COR-L47 (cell line): ENCODE results near the gene SNTG2.

Experiments
- DNase-seq: peaks from one replicate; lab custom pipeline; 2025; lab: John Stamatoyannopoulos, UW

The SNTG2 gene

GRCh38 chr2:926896-927295, 23.8 kb upstream of the SNTG2 start:
- DNase-seq, result no peak

DNA sequence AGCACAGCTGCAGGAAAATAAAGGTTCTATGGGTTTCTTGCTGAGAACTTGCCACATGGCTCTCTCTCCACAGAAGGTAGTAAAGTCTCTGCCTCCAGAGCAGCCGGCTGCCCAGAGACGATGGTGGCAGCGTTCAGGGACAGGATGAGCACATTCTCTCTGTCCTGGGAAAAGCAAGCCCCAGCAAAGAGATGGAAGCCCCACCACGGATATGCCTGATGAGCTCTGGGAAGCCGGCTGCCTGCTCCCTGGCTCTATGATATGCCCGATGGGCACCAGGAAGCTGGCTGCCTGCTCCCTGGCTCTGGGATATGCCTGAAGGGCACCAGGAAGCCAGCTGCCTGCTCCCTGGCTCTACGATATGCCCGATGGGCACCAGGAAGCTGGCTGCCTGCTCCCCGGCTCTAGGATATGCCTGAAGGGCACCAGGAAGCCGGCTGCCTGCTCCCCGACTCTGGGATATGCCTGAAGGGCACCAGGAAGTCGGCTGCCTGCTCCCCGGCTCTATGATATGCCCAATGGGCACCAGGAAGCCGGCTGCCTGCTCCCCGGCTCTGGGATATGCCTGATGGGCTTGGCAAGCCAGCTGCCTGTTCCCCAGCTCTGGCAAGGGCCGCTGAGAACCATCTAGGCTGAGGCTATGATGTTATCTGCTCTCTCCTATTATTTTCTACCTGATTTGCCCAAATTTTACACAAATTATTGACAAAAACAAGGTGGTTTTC, 21.5 kb upstream of the SNTG2 start:
- no peak for DNase-seq

- DNase-seq, result no peak
Observed at GRCh38 chr2:929925-930324, 20.7 kb upstream of the SNTG2 start.

DNA sequence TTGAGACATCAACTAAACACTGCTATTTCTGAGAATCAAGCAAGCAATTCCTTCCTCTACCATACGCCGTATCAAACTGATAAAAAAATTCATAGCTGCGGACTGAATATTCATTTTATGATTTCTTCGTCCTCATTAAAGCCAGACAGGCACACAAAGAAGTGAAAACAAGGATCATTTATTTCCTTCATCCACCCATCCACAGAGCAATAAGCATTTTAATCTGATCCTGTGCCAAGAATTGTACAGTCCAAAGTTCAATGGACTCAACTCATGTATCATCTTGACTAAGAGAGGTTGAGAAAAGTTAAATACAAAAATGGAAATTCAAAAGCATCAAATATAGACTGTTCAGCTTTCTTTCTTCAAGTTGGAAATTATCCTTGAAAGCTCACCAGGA, 19.7 kb upstream of the SNTG2 start:
- no peak for DNase-seq

- DNase-seq, result no peak
Observed at GRCh38 chr2:932320-933115, 18.1 kb upstream of the SNTG2 start.

GRCh38 chr2:933734-934295, 16.8 kb upstream of the SNTG2 start:
- DNase-seq, result no peak

DNA sequence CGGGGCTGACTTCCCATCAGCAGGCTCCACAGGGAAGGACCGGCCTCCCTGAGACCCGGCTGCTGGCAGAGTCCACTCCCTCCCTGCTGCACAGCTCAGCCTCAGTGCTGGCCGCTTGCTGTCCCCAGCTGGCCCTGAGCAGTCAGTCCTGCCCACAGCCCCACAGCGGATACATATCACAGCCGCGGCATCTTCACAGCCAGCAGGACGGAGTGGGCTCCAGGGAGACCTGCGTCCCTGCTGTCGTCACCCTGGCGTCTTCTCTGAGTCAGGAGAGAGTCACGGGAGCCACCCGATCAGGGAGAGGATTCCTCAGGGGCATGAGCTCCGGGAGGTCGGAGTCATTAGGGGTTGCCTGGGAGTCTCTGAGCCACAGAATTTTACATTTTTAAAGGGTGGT, 13.1 kb upstream of the SNTG2 start:
- DNase-seq, result no peak

DNA sequence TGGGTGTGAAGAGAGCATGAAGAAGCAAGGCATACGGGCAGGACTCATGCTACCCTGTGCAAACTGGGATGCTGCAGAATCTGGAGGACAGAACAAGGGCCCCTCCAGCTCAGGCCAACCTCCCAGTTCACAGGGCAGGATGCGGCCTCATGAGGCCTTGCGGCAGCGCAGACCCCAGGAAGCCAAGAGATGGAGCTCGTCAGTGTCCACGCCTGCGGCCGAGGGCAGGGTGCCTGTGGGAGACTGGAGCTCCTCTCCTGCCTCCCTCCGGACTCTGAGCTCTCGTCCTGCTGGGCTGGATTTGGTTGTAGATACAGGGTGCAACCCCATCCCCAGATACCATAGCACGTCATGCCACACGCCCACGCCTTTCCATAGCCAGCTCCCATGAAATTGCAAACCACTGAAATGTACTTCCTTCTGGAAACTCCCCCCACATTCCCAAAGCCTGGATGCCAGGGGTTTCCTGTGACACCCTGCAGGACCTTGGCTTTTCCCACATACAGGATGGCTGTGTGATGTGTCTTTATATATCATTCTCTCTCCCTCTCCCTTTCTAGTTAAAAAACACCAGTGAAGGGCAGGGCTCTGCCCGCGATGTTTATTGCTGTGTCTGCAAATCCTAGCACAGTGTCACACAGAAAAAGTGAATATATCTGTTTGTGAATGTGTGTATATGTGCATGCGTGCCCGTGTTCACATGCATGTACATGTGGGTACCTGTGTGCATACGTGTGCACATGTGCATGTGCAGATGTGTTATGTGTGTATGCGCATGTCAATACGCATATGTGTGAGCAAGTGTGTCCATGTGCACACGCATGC, 12.3 kb upstream of the SNTG2 start:
- DNase-seq, result no peak

DNA sequence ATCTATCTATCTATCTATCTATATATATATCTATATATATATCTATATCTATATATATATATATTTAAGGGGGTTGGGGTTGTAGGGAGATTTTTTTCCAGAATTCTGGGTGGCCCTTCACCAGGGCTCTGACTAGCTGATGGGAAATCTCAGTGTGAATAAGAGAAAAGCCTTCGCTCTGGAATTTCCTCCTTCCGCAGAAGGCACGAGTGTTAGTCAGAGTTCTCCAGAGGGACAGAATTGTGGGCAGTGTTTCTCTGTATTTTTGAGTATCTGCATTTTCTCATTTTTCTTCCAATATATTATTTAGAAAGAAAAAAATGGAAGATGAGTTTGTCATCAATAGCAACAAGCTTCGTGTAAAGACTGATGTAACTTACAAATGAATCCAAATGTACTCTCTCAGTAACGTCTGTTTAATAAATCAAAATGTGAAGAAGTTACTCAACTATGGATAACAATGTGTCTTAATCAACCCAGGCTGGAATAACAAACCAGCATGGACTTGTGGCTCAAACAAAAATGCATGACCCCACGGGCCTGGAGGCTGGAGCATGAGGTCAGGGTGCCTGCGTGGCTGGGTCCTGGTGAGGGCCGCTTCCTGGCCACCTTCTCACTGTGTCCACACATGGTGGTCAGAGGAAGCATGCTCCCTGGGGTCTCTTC, 10.6 kb upstream of the SNTG2 start:
- no peak for DNase-seq

- no peak for DNase-seq
Observed at GRCh38 chr2:941871-942270, 8.8 kb upstream of the SNTG2 start.

- DNase-seq, result no peak
Observed at GRCh38 chr2:942775-943460, 7.7 kb upstream of the SNTG2 start.

DNA sequence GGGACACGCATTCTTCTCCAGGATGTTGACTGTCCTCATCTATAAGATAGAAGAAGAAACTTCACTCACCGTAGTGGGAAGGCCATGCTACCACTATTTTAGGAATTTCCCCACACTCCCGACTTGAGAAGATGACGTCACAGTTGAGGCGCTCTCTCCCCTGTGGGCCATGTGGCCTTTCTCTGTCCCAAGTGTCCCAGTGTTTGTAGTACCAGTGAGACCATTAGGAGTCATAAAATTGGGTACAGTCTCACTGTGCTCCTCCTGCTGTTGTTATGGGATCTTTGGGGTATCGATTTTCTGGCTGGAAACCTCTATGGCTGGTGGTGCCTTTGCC, 7.2 kb upstream of the SNTG2 start:
- DNase-seq, result no peak

GRCh38 chr2:943821-944220, 6.8 kb upstream of the SNTG2 start:
- DNase-seq, result no peak

DNA sequence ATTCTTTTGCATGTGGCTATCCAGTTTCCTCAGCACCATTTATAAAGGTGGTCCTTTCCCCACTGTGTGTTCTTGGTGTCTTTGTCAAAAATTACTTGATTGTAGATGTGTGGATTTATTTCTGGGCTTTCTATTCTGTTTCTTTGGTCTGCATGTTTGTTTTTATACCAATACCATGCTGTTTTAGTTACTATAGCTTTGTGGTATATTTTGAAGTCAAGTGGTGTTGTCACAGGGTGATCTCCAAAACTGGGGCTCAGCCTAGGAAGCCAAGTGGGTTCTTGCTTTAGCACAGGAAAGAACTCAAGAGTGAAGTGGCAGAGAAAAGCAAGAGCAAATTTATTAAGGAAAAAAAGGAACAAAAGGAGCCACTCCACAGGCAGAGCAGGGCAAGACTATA, 6.0 kb upstream of the SNTG2 start:
- DNase-seq, result no peak

GRCh38 chr2:945104-945503, 5.5 kb upstream of the SNTG2 start:
- no peak for DNase-seq

DNA sequence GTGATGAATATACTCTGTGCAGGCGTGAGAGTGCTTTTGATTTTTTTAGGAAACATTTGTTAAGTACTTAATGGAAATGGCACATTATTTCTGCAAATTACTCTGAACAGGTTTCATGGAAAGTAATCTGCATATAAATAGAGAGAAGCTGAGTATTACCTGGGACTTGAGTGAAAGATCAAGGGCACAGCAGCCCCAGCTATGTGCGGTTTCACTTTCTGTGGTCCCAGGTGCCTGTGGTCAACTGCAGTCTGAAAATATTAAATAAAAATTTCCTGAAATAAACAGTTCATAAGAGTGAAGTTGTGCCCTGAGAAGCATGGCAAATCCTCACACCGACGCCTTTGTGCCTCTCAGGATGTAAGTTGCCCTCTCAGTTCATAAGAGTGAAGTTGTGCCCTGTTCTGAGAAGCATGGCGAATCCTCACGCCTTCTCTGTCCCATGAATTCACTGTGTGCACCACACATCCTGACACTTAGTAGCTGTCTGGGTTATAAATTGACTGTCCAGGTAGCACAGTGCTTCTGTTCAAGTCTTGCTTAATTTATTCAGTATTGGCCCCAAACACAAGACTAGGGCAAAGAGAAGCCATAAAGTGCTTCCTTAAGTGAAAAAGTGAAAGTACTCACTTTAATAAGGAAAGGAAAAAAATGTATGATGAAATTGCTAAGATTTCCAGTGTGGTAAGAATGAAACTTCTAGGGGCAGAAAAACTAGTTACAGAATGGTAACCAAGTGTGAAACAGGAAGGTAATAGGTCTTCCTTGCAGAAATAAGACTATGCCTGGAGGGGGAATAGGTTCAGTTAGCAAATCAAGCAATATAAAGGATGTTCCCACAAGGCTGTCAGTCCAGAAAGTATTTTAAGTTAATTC, 4.3 kb upstream of the SNTG2 start:
- no peak for DNase-seq

DNA sequence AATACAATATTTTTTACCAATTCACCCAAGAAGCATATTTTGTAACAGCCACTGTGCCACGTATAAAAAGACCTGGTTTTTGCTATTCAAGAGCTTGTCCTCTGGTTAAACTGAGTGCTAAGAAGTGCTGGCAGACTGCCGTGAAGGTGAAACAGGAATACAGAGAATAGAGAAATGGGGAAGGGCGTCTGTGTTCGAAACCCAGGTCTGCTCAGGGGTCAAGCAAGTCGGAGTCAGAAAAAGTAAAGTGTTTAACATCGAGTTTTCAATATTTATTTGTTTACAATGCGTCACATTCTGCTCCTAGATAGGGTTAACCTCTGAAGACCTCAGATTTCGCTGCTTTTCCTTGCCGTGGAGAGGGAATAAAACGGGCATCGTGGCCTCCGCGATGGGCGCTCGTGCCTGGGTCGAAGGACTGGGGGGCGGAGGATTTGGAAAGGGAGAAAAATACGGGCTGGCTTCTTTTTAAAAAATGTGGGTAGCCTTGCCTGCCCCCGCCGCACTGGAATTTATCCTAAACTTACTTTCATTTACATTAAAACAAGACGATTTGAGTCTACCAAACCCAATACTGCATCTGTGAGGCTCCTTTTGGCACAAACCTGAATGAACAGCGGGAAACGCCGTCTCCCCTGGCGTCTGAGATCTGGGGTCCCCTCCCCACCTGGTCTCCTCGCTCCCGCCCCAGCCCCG, 1.1 kb upstream of the SNTG2 start:
- no peak for DNase-seq

DNA sequence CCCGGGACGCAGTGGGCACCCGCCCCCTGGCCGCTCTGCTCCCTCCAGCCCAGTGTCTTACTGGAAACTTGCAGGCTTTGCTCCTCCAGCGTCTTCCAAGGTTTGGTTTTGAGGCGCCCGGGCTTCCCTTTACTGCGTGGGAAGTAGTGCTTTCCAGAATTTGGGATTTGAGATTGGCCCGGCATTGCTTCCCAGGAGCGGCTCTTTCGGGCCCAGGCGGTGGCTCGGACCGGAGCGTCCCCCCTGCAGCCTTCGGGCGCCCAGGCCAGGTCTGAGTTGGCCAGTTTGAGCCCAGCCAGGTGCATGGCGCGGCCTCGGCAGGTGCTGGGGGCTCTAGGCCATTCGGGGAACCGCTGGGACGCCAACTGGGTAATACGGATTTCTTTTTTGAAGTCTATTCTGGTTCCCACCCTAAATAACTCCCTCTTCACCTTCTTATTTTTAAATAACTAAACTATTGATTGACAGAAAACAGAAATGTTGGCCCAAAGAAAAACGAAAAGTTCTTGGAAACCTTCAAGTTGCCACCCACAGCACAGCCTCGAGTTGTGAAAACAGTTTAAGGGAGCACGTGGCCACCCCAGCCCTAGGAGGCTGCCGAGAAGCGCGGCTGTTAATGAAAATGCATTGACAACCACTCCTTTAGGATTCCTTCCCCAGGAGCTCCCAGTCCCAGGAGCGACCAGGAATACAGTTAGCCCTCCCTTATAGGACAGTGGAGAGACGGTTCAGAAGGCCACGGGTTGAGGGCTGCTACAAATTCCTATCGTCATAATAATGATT, 766 bp downstream of the SNTG2 start:
- no peak for DNase-seq

- no peak for DNase-seq
Observed at GRCh38 chr2:953408-953807, 2.8 kb downstream of the SNTG2 start.
